Stimulated activated CD4-positive, alpha-beta T cell treated with anti-CD3 and anti-CD28 coated beads, TNF-alpha, amount 100 ng/mL, for 24 hours (primary cell): ENCODE measurements around the gene OOSP1.
"Not testable (repeated sequence)": the region's sequence is repeated elsewhere in the genome, so short reads cannot be mapped to it uniquely, and the experiment has no call there.

Experiments used
- DNase-seq, 3 experiments: peaks; one replicate each; pipeline ENCODE4 v3.0.0-alpha.2; 2020; ENCODE audit warnings: low read depth in 3 of 3

OOSP1 gene

GRCh38 chr11:59960502-59961381 lies 22.5 kb downstream of the OOSP1 start:
- DNase-seq: no peak

- no peak for DNase-seq
Measured at GRCh38 chr11:59962107-59962482, 23.9 kb downstream of the OOSP1 start.

- no peak for DNase-seq
Measured at GRCh38 chr11:59963733-59964132, 25.5 kb downstream of the OOSP1 start, which contains the start of gene OOSP4A. OOSP4A (plus strand) TSS chr11:59964033; CDS start chr11:59964033, 0 bp downstream.

GRCh38 chr11:59965424-59965823 lies 27.2 kb downstream of the OOSP1 start:
- no peak for DNase-seq

- no peak for DNase-seq
Measured at GRCh38 chr11:59966201-59966600, 28.0 kb downstream of the OOSP1 start.

GRCh38 chr11:59967677-59968394 lies 29.6 kb downstream of the OOSP1 start:
- DNase-seq: no peak

- DNase-seq: no peak
Measured at GRCh38 chr11:59968395-59968783, 30.2 kb downstream of the OOSP1 start.

- DNase-seq: no peak
Measured at GRCh38 chr11:59973097-59973496, 34.9 kb downstream of the OOSP1 start.

- DNase-seq: no peak
Measured at GRCh38 chr11:59981106-59981770, 43.0 kb downstream of the OOSP1 start.

- DNase-seq: not testable (repeated sequence)
Measured at GRCh38 chr11:59982037-59982436, 43.8 kb downstream of the OOSP1 start.

- DNase-seq: no peak
Measured at GRCh38 chr11:59983212-59983611, 45.0 kb downstream of the OOSP1 start.

GRCh38 chr11:59984368-59984767 lies 46.1 kb downstream of the OOSP1 start:
- DNase-seq: no peak

- no peak for DNase-seq
Measured at GRCh38 chr11:59990421-59990820, 52.2 kb downstream of the OOSP1 start.

GRCh38 chr11:59992425-59992824 lies 54.2 kb downstream of the OOSP1 start:
- no peak for DNase-seq

- no peak for DNase-seq
Measured at GRCh38 chr11:59997800-59998199, 59.6 kb downstream of the OOSP1 start.

- no peak for DNase-seq
Measured at GRCh38 chr11:59999691-60000090, 61.5 kb downstream of the OOSP1 start.

- no peak for DNase-seq
Measured at GRCh38 chr11:60003729-60004128, 65.5 kb downstream of the OOSP1 start.

GRCh38 chr11:60005360-60005759 lies 67.1 kb downstream of the OOSP1 start:
- no peak for DNase-seq
